HEK293T (cell line): ENCODE measurements around the gene CREM.

Experiments used
- CTCF ChIA-PET: fragments of 350-600 bp; formaldehyde crosslinking; extraction: SDS; loops from one replicate; lab custom pipeline; 2021; ENCODE audit warnings: antibody characterized with exemption, inconsistent platforms; lab: Yijun Ruan, JAX
- POLR2A ChIA-PET: fragments of 350-600 bp; formaldehyde crosslinking; extraction: SDS; loops from one replicate; lab custom pipeline; 2020; ENCODE audit warnings: antibody characterized with exemption, inconsistent platforms; lab: Yijun Ruan, JAX
- DNase-seq: peaks from one replicate; pipeline ENCODE4 v3.0.0; 2012; ENCODE audit warnings: mixed read lengths; ENCODE audit errors: extremely low spot score
- ARNT ChIP-seq: fragments of 450-650 bp; IDR thresholded peaks from 2 replicates; pipeline ENCODE4 v1.6.1; 2017; ENCODE audit warnings: mild to moderate bottlenecking
- BHLHE40 ChIP-seq: fragments of 450-650 bp; IDR thresholded peaks from 2 replicates; pipeline ENCODE4 v1.6.1; 2016; ENCODE audit warnings: mild to moderate bottlenecking, moderate library complexity, borderline replicate concordance
- CTBP1 ChIP-seq: fragments of 450-650 bp; IDR thresholded peaks from 2 replicates; pipeline ENCODE4 v1.6.1; 2016; ENCODE audit warnings: borderline replicate concordance
- ELF4 ChIP-seq: fragments of 450-650 bp; IDR thresholded peaks from 2 replicates; pipeline ENCODE4 v1.6.1; 2017; ENCODE audit warnings: antibody characterized with exemption
- FOXA1 ChIP-seq: fragments of 450-650 bp; IDR thresholded peaks from 2 replicates; pipeline ENCODE4 v1.6.1; 2016; ENCODE audit warnings: mild to moderate bottlenecking
- FOXK2 ChIP-seq: fragments of 450-650 bp; IDR thresholded peaks from 2 replicates; pipeline ENCODE4 v1.6.1; 2016; ENCODE audit warnings: mild to moderate bottlenecking
- FOXM1 ChIP-seq: fragments of 450-650 bp; IDR thresholded peaks from 2 replicates; pipeline ENCODE4 v1.6.1; 2017; ENCODE audit warnings: mild to moderate bottlenecking, borderline replicate concordance
- HDGF ChIP-seq: fragments of 450-650 bp; IDR thresholded peaks from 2 replicates; pipeline ENCODE4 v1.6.1; 2017; ENCODE audit warnings: antibody characterized with exemption, borderline replicate concordance
- L3MBTL2 ChIP-seq: fragments of 450-650 bp; conservative IDR thresholded peaks from 2 replicates; pipeline ENCODE4 v1.6.1; 2016; ENCODE audit warnings: mild to moderate bottlenecking
- LEF1 ChIP-seq: fragments of 450-650 bp; IDR thresholded peaks from 2 replicates; pipeline ENCODE4 v1.6.1; 2017; ENCODE audit warnings: mild to moderate bottlenecking, borderline replicate concordance
- NFRKB ChIP-seq: fragments of 450-650 bp; IDR thresholded peaks from 2 replicates; pipeline ENCODE4 v1.6.1; 2016; ENCODE audit warnings: mild to moderate bottlenecking, moderate library complexity
- SP1 ChIP-seq: fragments of 450-650 bp; IDR thresholded peaks from 2 replicates; pipeline ENCODE4 v1.6.1; 2017
- SUZ12 ChIP-seq: fragments of 450-650 bp; IDR thresholded peaks from 2 replicates; pipeline ENCODE4 v1.6.1; 2016; ENCODE audit warnings: mild to moderate bottlenecking
- TARDBP ChIP-seq: fragments of 450-650 bp; IDR thresholded peaks from 2 replicates; pipeline ENCODE4 v1.6.1; 2016
- ZNF384 ChIP-seq: fragments of 450-650 bp; IDR thresholded peaks from 2 replicates; pipeline ENCODE4 v1.6.1; 2016
- TF ChIP-seq, protein P1 (sequence below): fragments of 450-650 bp; IDR thresholded peaks from 2 replicates; pipeline ENCODE4 v1.6.1; 2016

The CREM gene

DNA sequence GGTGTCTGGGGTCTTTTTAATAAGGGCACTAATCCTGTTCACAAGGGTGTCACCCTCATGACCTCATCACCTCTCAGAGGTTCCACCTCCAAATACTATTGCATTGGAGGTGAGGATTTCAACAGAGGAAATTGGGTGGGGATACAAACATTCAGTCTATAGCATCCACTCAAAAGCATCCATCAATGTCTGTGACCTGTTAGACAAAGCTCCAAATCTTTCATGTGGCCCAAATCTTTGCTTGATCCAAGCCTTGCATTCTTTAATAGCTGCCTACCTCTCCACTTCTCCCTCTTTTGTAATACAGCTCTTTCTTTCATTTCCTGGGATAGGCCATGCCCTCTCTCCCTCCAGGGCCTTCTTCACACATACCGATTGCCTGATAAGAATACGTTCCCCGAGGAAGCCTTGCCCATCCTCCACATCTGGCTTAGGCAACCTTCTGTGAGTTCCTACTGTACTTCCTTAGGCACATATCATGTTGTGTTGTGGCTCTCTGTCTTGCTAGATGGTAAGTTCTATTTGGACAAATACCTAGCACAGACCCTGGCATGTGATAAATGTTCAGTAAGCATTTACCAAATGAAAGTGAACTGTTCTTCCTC is 66.1 kb downstream of the CREM start:
- DNase-seq: no peak
- CTCF ChIA-PET: no interaction called here
- no peak for TF ChIP-seq FOXM1
- no peak for TF ChIP-seq ZNF384
- TF ChIP-seq LEF1: no peak
- no peak for TF ChIP-seq L3MBTL2
- TF ChIP-seq CTBP1: no peak
- no peak for TF ChIP-seq NFRKB
- TF ChIP-seq TARDBP: no peak
- TF ChIP-seq BHLHE40: no peak
- no peak for TF ChIP-seq SP1
- TF ChIP-seq ARNT: no peak
- no peak for TF ChIP-seq FOXA1
- POLR2A ChIA-PET: no interaction called here

GRCh38 chr10:35194471-35194870 is 67.8 kb downstream of the CREM start:
- no peak for DNase-seq
- TF ChIP-seq SUZ12 (no peak), SP1 (no peak)
- TF ChIP-seq, protein P1, sequence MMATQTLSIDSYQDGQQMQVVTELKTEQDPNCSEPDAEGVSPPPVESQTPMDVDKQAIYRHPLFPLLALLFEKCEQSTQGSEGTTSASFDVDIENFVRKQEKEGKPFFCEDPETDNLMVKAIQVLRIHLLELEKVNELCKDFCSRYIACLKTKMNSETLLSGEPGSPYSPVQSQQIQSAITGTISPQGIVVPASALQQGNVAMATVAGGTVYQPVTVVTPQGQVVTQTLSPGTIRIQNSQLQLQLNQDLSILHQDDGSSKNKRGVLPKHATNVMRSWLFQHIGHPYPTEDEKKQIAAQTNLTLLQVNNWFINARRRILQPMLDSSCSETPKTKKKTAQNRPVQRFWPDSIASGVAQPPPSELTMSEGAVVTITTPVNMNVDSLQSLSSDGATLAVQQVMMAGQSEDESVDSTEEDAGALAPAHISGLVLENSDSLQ: no peak
- CTCF ChIA-PET: interaction anchor here (2.2 kb wide), 1 partner anchor 67 kb away, joined by 27 read pairs; the partner anchor contains the start of gene CREM
- POLR2A ChIA-PET: interaction anchor here (1.8 to 2.4 kb wide), 4 partner anchors 14 to 67 kb away, joined by 4 to 64 read pairs (median 8); partner anchors contain the start of gene CREM

DNA sequence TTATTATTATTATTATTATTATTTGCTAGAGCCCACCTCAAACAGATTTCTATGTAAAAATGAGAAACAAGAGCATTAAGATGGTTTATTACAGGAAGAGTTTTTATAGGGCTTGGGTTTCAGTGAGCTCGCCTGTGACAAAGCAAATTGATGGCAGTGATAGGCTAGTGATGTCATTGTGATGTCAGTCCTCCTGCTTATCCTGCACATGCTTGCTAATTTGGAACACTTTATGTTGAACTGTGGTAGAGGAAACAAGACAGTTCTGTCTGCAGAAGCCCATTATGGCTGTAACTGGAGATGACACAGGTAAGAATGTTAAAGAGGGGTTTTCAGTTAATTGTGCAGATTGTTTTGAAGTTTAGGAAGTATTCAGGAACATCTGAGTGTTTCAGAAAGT is 68.3 kb downstream of the CREM start:
- no peak for DNase-seq
- CTCF ChIA-PET: interaction anchor here (1.1 to 2.2 kb wide), 6 partner anchors 15 to 517 kb away, joined by 3 to 27 read pairs (median 4); partner anchors contain the start of gene CREM
- TF ChIP-seq, protein P1: peak; percentile 39; the same call in 1 of the 2 replicates
- no peak for TF ChIP-seq FOXM1
- POLR2A ChIA-PET: interaction anchor here (1.5 to 2.4 kb wide), 8 partner anchors 9 to 72 kb away, joined by 4 to 64 read pairs (median 6); partner anchors contain the start of gene CREM

GRCh38 chr10:35195361-35196306 is 69.0 kb downstream of the CREM start:
- ChIA-PET CTCF (interaction anchor here (0.7 to 2.2 kb wide), 22 partner anchors 9 to 518 kb away, joined by 3 to 27 read pairs (median 5); partner anchors contain the start of gene CREM), POLR2A (interaction anchor here (0.6 to 2.4 kb wide), 16 partner anchors 10 to 142 kb away, joined by 3 to 64 read pairs (median 4); partner anchors contain the start of genes CREM and CUL2)
- DNase-seq: peak; percentile 35
- TF ChIP-seq, protein P1: peak; percentile 76
- TF ChIP-seq CTBP1 (no peak), LEF1 (no peak), NFRKB (no peak), FOXK2 (no peak), SUZ12 (no peak), L3MBTL2 (peak; percentile 14; the same call in 1 of the 2 replicates), FOXM1 (no peak), TARDBP (peak; percentile 53; the same call in 1 of the 2 replicates)

DNA sequence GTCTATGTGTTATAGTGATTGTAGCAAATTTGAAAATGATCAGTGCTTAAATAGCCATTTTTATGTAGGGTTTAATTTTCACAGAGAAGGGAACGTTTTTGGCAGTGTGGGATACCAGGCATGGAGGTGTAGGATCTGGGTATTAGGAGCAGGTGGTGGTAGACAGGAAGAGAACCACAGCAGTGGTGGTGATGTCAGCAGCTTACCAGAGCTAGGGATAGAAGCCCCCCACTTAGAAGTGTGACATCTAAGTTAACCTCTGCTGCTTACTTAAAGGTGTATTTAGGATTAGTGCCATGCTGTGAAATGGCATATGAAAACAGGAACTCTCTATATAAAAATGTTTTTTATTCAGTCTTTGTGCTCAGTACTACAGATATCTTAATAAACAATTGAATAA is 73.8 kb downstream of the CREM start:
- POLR2A ChIA-PET: interaction anchor here (1.7 kb wide), 1 partner anchor 74 kb away, joined by 5 read pairs; the partner anchor contains the start of gene CREM
- CTCF ChIA-PET: interaction anchor here (0.6 kb wide), 1 partner anchor 11 kb away, joined by 3 read pairs; no protein-coding TSS in a partner anchor
- TF ChIP-seq FOXK2 (no peak), ELF4 (no peak)
- DNase-seq: no peak

GRCh38 chr10:35201234-35201633 is 74.6 kb downstream of the CREM start:
- TF ChIP-seq BHLHE40: no peak
- no peak for TF ChIP-seq ELF4
- TF ChIP-seq ZNF384: no peak
- TF ChIP-seq ARNT: no peak
- TF ChIP-seq FOXA1: no peak
- no peak for TF ChIP-seq TARDBP
- TF ChIP-seq NFRKB: no peak
- TF ChIP-seq, protein P1: no peak
- TF ChIP-seq SP1: no peak
- TF ChIP-seq CTBP1: no peak
- TF ChIP-seq L3MBTL2: no peak
- TF ChIP-seq FOXK2: no peak
- no peak for TF ChIP-seq SUZ12
- no peak for TF ChIP-seq FOXM1
- no peak for TF ChIP-seq LEF1
- TF ChIP-seq HDGF: no peak
- ChIA-PET POLR2A (interaction anchor here (1.7 kb wide), 1 partner anchor 75 kb away, joined by 5 read pairs; the partner anchor contains the start of gene CREM), CTCF (no interaction called here)
- DNase-seq: no peak
